ENCODE measurements around the gene ZFAND3.
A peak's percentile ranks its signal among the peaks of the same experiment; 100 is the strongest.

Gene ZFAND3

GRCh38 chr6:37920667-37921066 is 101.1 kb downstream of the ZFAND3 start:
- H3K4me2 ChIP-seq: peak overlapping the region in 1 of 11 experiments; percentile 3; a peak in 1 of 22 replicates
- H3K27ac ChIP-seq: no peak overlapping the region
- no peak for TF ChIP-seq Cebpa-rat (IDR thresholded peaks at IDR 0.05)

GRCh38 chr6:37922563-37922962 is 103.0 kb downstream of the ZFAND3 start:
- peaks cover 60 to 100% (median 100%) of the 10 kb centered on the region in 11 experiments; a peak in 21 of 22 replicates for H4K20me1 ChIP-seq

More at GRCh38 chr6:37920667-37921066, 101.1 kb downstream of the ZFAND3 start:
- Histone ChIP-seq H3K9ac (no peak overlapping the region), H3K4me1 (peaks cover 0 to 24% (median 0%) of the 10 kb centered on the region in 10 experiments; a peak in 6 of 20 replicates), H3K4me3 (no peak overlapping the region), H4K20me1 (peaks cover 51 to 100% (median 100%) of the 10 kb centered on the region in 11 experiments; a peak in 21 of 22 replicates), H3K27me3 (no peaks in the 10 kb centered on the region), H3K36me3 (peaks cover 5 to 23% (median 14%) of the 10 kb centered on the region in 11 experiments; a peak in 19 of 22 replicates), H3K9me3 (replicated peaks in 1 of 11) (no peaks in the 10 kb centered on the region)

GRCh38 chr6:37923514-37923913 is 104.0 kb downstream of the ZFAND3 start:
- H3K4me3 ChIP-seq: no peak overlapping the region
- H3K27ac ChIP-seq: no peak overlapping the region
- peaks cover 0 to 24% (median 0%) of the 10 kb centered on the region in 10 experiments; a peak in 6 of 20 replicates for H3K4me1 ChIP-seq
- H3K9ac ChIP-seq: no peak overlapping the region
- H3K4me2 ChIP-seq: no peak overlapping the region
- peaks cover 63 to 100% (median 100%) of the 10 kb centered on the region in 11 experiments; a peak in 21 of 22 replicates for H4K20me1 ChIP-seq
- H3K9me3 ChIP-seq (replicated peaks in 1 of 11): no peaks in the 10 kb centered on the region
- peaks cover 0 to 10% (median 0%) of the 10 kb centered on the region in 11 experiments; a peak in 2 of 22 replicates for H3K36me3 ChIP-seq
- no peak for TF ChIP-seq Cebpa-rat (IDR thresholded peaks at IDR 0.05)
- no peaks in the 10 kb centered on the region for H3K27me3 ChIP-seq

More at GRCh38 chr6:37922563-37922962, 103.0 kb downstream of the ZFAND3 start:
- Histone ChIP-seq H3K4me1 (peaks cover 0 to 24% (median 0%) of the 10 kb centered on the region in 10 experiments; a peak in 6 of 20 replicates), H3K9ac (no peak overlapping the region), H3K4me2 (no peak overlapping the region), H3K27me3 (no peaks in the 10 kb centered on the region), H3K27ac (no peak overlapping the region), H3K4me3 (no peak overlapping the region), H3K9me3 (replicated peaks in 1 of 11) (no peaks in the 10 kb centered on the region), H3K36me3 (peaks cover 0 to 10% (median 0%) of the 10 kb centered on the region in 11 experiments; a peak in 3 of 22 replicates)
- no peak for TF ChIP-seq Cebpa-rat (IDR thresholded peaks at IDR 0.05)

GRCh38 chr6:37926661-37927060 is 107.1 kb downstream of the ZFAND3 start:
- no peak overlapping the region for H3K27ac ChIP-seq
- H3K4me2 ChIP-seq: no peak overlapping the region
- peaks cover 0 to 16% (median 0%) of the 10 kb centered on the region in 10 experiments; a peak in 6 of 20 replicates for H3K4me1 ChIP-seq
- H4K20me1 ChIP-seq: peaks cover 63 to 100% (median 100%) of the 10 kb centered on the region in 11 experiments; a peak in 21 of 22 replicates
- TF ChIP-seq Cebpa-rat (IDR thresholded peaks at IDR 0.05): no peak
- H3K27me3 ChIP-seq: no peaks in the 10 kb centered on the region
- H3K9me3 ChIP-seq (replicated peaks in 1 of 11): no peaks in the 10 kb centered on the region
- no peak overlapping the region for H3K4me3 ChIP-seq
- H3K36me3 ChIP-seq: peaks cover 0 to 26% (median 8%) of the 10 kb centered on the region in 11 experiments; a peak in 9 of 22 replicates
- no peak overlapping the region for H3K9ac ChIP-seq

- H3K9me3 ChIP-seq (replicated peaks in 1 of 11): no peaks in the 10 kb centered on the region
- peaks cover 0 to 39% (median 14%) of the 10 kb centered on the region in 11 experiments; a peak in 12 of 22 replicates for H3K36me3 ChIP-seq
- peaks cover 64 to 100% (median 99%) of the 10 kb centered on the region in 11 experiments; a peak in 21 of 22 replicates for H4K20me1 ChIP-seq
- H3K4me2 ChIP-seq: no peak overlapping the region
- H3K9ac ChIP-seq: no peak overlapping the region
- no peak for TF ChIP-seq Cebpa-rat (IDR thresholded peaks at IDR 0.05)
- no peak overlapping the region for H3K4me3 ChIP-seq
- H3K27me3 ChIP-seq: no peaks in the 10 kb centered on the region
- H3K27ac ChIP-seq: no peak overlapping the region
- H3K4me1 ChIP-seq: peaks cover 0 to 13% (median 0%) of the 10 kb centered on the region in 10 experiments; a peak in 6 of 20 replicates
These were observed 108.7 kb downstream of the ZFAND3 start for GRCh38 chr6:37928217-37928616.

- Histone ChIP-seq H3K9ac (no peak overlapping the region), H3K4me1 (peaks cover 0 to 3% (median 0%) of the 10 kb centered on the region in 10 experiments; a peak in 3 of 20 replicates), H3K9me3 (replicated peaks in 1 of 11) (no peaks in the 10 kb centered on the region), H4K20me1 (peaks cover 51 to 100% (median 87%) of the 10 kb centered on the region in 11 experiments; a peak in 21 of 22 replicates), H3K36me3 (peaks cover 5 to 50% (median 17%) of the 10 kb centered on the region in 11 experiments; a peak in 12 of 22 replicates), H3K4me3 (no peak overlapping the region), H3K4me2 (no peak overlapping the region), H3K27me3 (no peaks in the 10 kb centered on the region), H3K27ac (no peak overlapping the region)
- no peak for TF ChIP-seq Cebpa-rat (IDR thresholded peaks at IDR 0.05)
These were observed 110.9 kb downstream of the ZFAND3 start for GRCh38 chr6:37930288-37930971.

- Histone ChIP-seq H3K36me3 (peaks cover 5 to 49% (median 17%) of the 10 kb centered on the region in 11 experiments; a peak in 12 of 22 replicates), H3K27ac (no peak overlapping the region), H3K9me3 (replicated peaks in 1 of 11) (no peaks in the 10 kb centered on the region), H3K4me1 (peaks cover 2 to 9% (median 3%) of the 10 kb centered on the region in 10 experiments; a peak in 13 of 20 replicates), H4K20me1 (peaks cover 48 to 100% (median 88%) of the 10 kb centered on the region in 11 experiments; a peak in 21 of 22 replicates), H3K4me2 (no peak overlapping the region), H3K4me3 (no peak overlapping the region), H3K27me3 (no peaks in the 10 kb centered on the region), H3K9ac (no peak overlapping the region)
- no peak for TF ChIP-seq Cebpa-rat (IDR thresholded peaks at IDR 0.05)
These were observed 111.5 kb downstream of the ZFAND3 start for GRCh38 chr6:37931066-37931465.

- peaks cover 5 to 60% (median 28%) of the 10 kb centered on the region in 11 experiments; a peak in 17 of 22 replicates for H3K36me3 ChIP-seq
- H3K4me1 ChIP-seq: peaks cover 14 to 28% (median 18%) of the 10 kb centered on the region in 10 experiments
- H3K9ac ChIP-seq: no peak overlapping the region
- no peaks in the 10 kb centered on the region for H3K27me3 ChIP-seq
- no peak for TF ChIP-seq Cebpa-rat (IDR thresholded peaks at IDR 0.05)
- H3K4me3 ChIP-seq: no peak overlapping the region
- H3K27ac ChIP-seq: no peak overlapping the region
- no peaks in the 10 kb centered on the region for H3K9me3 ChIP-seq (replicated peaks in 1 of 11)
- H3K4me2 ChIP-seq: no peak overlapping the region
- peaks cover 23 to 100% (median 82%) of the 10 kb centered on the region in 11 experiments; a peak in 19 of 22 replicates for H4K20me1 ChIP-seq
These were observed 114.7 kb downstream of the ZFAND3 start for GRCh38 chr6:37934276-37934675.

GRCh38 chr6:37936150-37936549 is 116.6 kb downstream of the ZFAND3 start:
- TF ChIP-seq Cebpa-rat (IDR thresholded peaks at IDR 0.05): no peak
- no peak overlapping the region for H3K4me3 ChIP-seq

More at GRCh38 chr6:37936150-37936549, 116.6 kb downstream of the ZFAND3 start:
- peaks cover 0 to 53% (median 24%) of the 10 kb centered on the region in 11 experiments; a peak in 16 of 22 replicates for H3K36me3 ChIP-seq
- peaks cover 26 to 100% (median 79%) of the 10 kb centered on the region in 11 experiments; a peak in 19 of 22 replicates for H4K20me1 ChIP-seq
- H3K27me3 ChIP-seq: no peaks in the 10 kb centered on the region
- H3K4me1 ChIP-seq: peaks cover 14 to 47% (median 18%) of the 10 kb centered on the region in 10 experiments
- no peaks in the 10 kb centered on the region for H3K9me3 ChIP-seq (replicated peaks in 1 of 11)
- no peak overlapping the region for H3K27ac ChIP-seq
- peak overlapping the region in 7 of 11 experiments; percentile 32 to 70 (median 58); a peak in 8 of 22 replicates for H3K4me2 ChIP-seq
- H3K9ac ChIP-seq: no peak overlapping the region
